B cell (primary cell): ENCODE measurements around the gene LRIT3. TPM values are rescaled to one million over a fixed set of nuclear protein-coding genes. Genes with fewer than 3 reads are reported as not detected.

Experiments used
- ATAC-seq: fragments of 200-7000 bp; cut with Tn5 transposase; one replicate; pipeline ENCODE4 v1.10.0; 2021; ENCODE audit warnings: low read depth, mild to moderate bottlenecking, moderate number of reproducible peaks, moderate library complexity
- CTCF ChIA-PET: fragments of 350-600 bp; sonication (Branson Sonifier 250); formaldehyde crosslinking; loops from one replicate; lab custom pipeline; 2021; ENCODE audit warnings: antibody characterized with exemption, inconsistent platforms; lab: Charles Lee
- POLR2A ChIA-PET: fragments of 350-600 bp; sonication (Branson Sonifier 250); formaldehyde crosslinking; loops from one replicate; lab custom pipeline; 2021; ENCODE audit warnings: antibody characterized with exemption; lab: Charles Lee
- DNase-seq: peaks from one replicate; pipeline ENCODE4 v3.0.0; 2013
- H2AFZ ChIP-seq: 2 replicates; pipeline ENCODE4 v1.6.1; 2012; ENCODE audit warnings: mild to moderate bottlenecking, low read depth, low read length; ENCODE audit not compliant: insufficient read depth, poor library complexity, severe bottlenecking
- H3K27ac ChIP-seq, 2 donors: 1 replicate in 1 of 2; 2 replicates in 1 of 2; pipeline ENCODE4 v1.5.1; 2012 to 2013; ENCODE audit warnings: low read length in 2 of 2, mild to moderate bottlenecking in 2 of 2, moderate library complexity in 1 of 2
- H3K27me3 ChIP-seq, 4 experiments: fragments of 200-600 bp in 1 of 4; sonication (generic) in 1 of 4; replicated peaks in 1 of 4; 1 replicate in 2 of 4; 2 replicates in 2 of 4; pipeline versions ENCODE4 v1.6.1 to v1.7.0; 2013 to 2016; ENCODE audit warnings: low read length in 3 of 4, mild to moderate bottlenecking in 2 of 4, mixed read lengths in 1 of 4, moderate library complexity in 1 of 4; ENCODE audit not compliant: insufficient read depth in 4 of 4, control insufficient read depth in 3 of 4; ENCODE audit errors: control extremely low read depth in 1 of 4
- H3K36me3 ChIP-seq, 2 experiments: replicated peaks in 1 of 2; 1 replicate in 1 of 2; 2 replicates in 1 of 2; pipeline versions ENCODE4 v1.6.1 to v1.7.1; 2013; ENCODE audit warnings: low read length in 1 of 2; ENCODE audit not compliant: insufficient read depth in 2 of 2, control insufficient read depth in 1 of 2; ENCODE audit errors: control extremely low read depth in 1 of 2, extremely low read depth in 1 of 2
- H3K4me1 ChIP-seq, 2 donors: fragments of 200-600 bp in 1 of 2; sonication (generic) in 1 of 2; 1 replicate in 1 of 2; 2 replicates in 1 of 2; pipeline versions ENCODE4 v1.5.1 to v1.6.1; 2013 to 2017; ENCODE audit warnings: low read length in 2 of 2; ENCODE audit not compliant: control insufficient read depth in 2 of 2, insufficient read depth in 2 of 2
- H3K4me2 ChIP-seq: replicated peaks from 2 replicates; pipeline ENCODE3; 2012; ENCODE audit warnings: mild to moderate bottlenecking, low read depth, low read length; ENCODE audit not compliant: poor library complexity, severe bottlenecking
- H3K4me3 ChIP-seq, 5 experiments: fragments of 200-600 bp in 1 of 5; sonication (generic) in 1 of 5; 1 replicate in 3 of 5; 2 replicates in 2 of 5; pipeline versions ENCODE4 v1.5.1 to v1.7.0; 2011 to 2016; ENCODE audit warnings: low read length in 4 of 5, mild to moderate bottlenecking in 4 of 5, low read depth in 2 of 5, control low read depth in 1 of 5, moderate library complexity in 1 of 5; ENCODE audit not compliant: insufficient read depth in 1 of 5; ENCODE audit errors: control extremely low read depth in 1 of 5, extremely low read depth in 1 of 5
- H3K79me2 ChIP-seq: fragments of 200-600 bp; sonication (generic); one replicate; pipeline ENCODE4 v1.6.0; 2016; ENCODE audit warnings: low read length; ENCODE audit not compliant: control insufficient read depth, insufficient read depth
- H3K9ac ChIP-seq: fragments of 200-600 bp; sonication (generic); 2 replicates; pipeline ENCODE4 v1.6.1; 2017; ENCODE audit warnings: mild to moderate bottlenecking, low read length, moderate library complexity
- H3K9me3 ChIP-seq, 3 donors: one replicate each; pipeline versions ENCODE4 v1.6.1 to v1.7.1; 2013; ENCODE audit warnings: low read length in 2 of 3; ENCODE audit not compliant: control insufficient read depth in 2 of 3, insufficient read depth in 1 of 3; ENCODE audit errors: control extremely low read depth in 1 of 3
- H4K20me1 ChIP-seq: 2 replicates; pipeline ENCODE4 v1.6.0; 2012; ENCODE audit warnings: mild to moderate bottlenecking, low read length; ENCODE audit not compliant: insufficient read depth, control insufficient read depth, poor library complexity, severe bottlenecking
- H3K27ac Mint-ChIP-seq: one replicate; pipeline ENCODE4 v1.8.0; 2021; ENCODE audit warnings: mixed read lengths
- H3K27me3 Mint-ChIP-seq: one replicate; pipeline ENCODE4 v1.8.0; 2021; ENCODE audit warnings: mixed read lengths
- H3K4me1 Mint-ChIP-seq: one replicate; pipeline ENCODE4 v1.8.0; 2021; ENCODE audit warnings: mixed read lengths
- H3K4me3 Mint-ChIP-seq: one replicate; pipeline ENCODE4 v1.8.0; 2021; ENCODE audit warnings: mixed read lengths
- H3K9me3 Mint-ChIP-seq: one replicate; pipeline ENCODE4 v1.8.0; 2022; ENCODE audit warnings: mixed read lengths; ENCODE audit not compliant: insufficient read depth
- CTCF ChIP-seq: fragments of 200-600 bp; IDR thresholded peaks from one replicate; pipeline ENCODE4 v1.8.0; 2022; ENCODE audit warnings: antibody characterized with exemption, mild to moderate bottlenecking
- EZH2 ChIP-seq: IDR thresholded peaks from 2 replicates; pipeline ENCODE4 v1.6.1; 2012; ENCODE audit warnings: borderline replicate concordance, low read depth, mild to moderate bottlenecking, moderate library complexity, low read length; ENCODE audit not compliant: insufficient read depth, poor library complexity, severe bottlenecking
- WGBS: methylation state at CpG from one replicate; pipeline ENCODE4 v1.1.5; 2013; ENCODE audit warnings: missing lambda C conversion rate; ENCODE audit not compliant: insufficient coverage; 5-methylcytosine and 5-hydroxymethylcytosine counted together
- intact Hi-C: fragments of 100-400 bp; cut with micrococcal nuclease; formaldehyde crosslinking; loops from one replicate; pipeline ENCODE4 v1.10.0; 2022
- polyA plus RNA-seq: library from polyadenylated mRNA; depleted of rRNA; stranded (reverse); fragments of >200 nt; gene quantifications from 2 replicates; pipeline ENCODE4 v1.2.3, GENCODE V29; 2012
- total RNA-seq, 2 donors: library from RNA; stranded (reverse); fragments of 120-200 nt in 1 of 2; gene quantifications; 1 replicate in 1 of 2; 2 replicates in 1 of 2; pipeline versions ENCODE4 v1.2.3 to v1.2.4, GENCODE V29; 2013 to 2022

LRIT3 gene
- total and polyA plus RNA-seq, 2 donors (not counting 1 experiment from before 2014, with no cell fraction given) = 0.21 to 0.32 TPM

- WGBS = 100% methylated on average over 1 of the region's 2 CpGs
- DNase-seq (no peak), ATAC-seq (no peak)
- Mint-ChIP-seq H3K4me1 (no peaks in the 10 kb centered on the region), H3K4me3 (no peak overlapping the region), H3K27ac (no peak overlapping the region), H3K9me3 (no peaks in the 10 kb centered on the region), H3K27me3 (no peaks in the 10 kb centered on the region)
- no peak overlapping the region for H3K4me2 ChIP-seq
- no peak overlapping the region for H2AFZ ChIP-seq
- no peaks in the 10 kb centered on the region for H3K36me3 ChIP-seq
- no peaks in the 10 kb centered on the region for H3K4me1 ChIP-seq
- H4K20me1 ChIP-seq = no peaks in the 10 kb centered on the region
- no peaks in the 10 kb centered on the region for H3K27me3 ChIP-seq
- no peak overlapping the region for H3K4me3 ChIP-seq
- ChIA-PET POLR2A (no interaction called here), CTCF (interaction anchor here (1.0 kb wide), 1 partner anchor 9 kb away, joined by 3 read pairs; no protein-coding TSS in a partner anchor)
- H3K79me2 ChIP-seq = no peaks in the 10 kb centered on the region
- H3K9me3 ChIP-seq = no peaks in the 10 kb centered on the region
- H3K9ac ChIP-seq = no peak overlapping the region
- no peak overlapping the region for H3K27ac ChIP-seq
- intact Hi-C loops = no loop called here
- TF ChIP-seq CTCF = no peak
- no peak for TF ChIP-seq EZH2
These were observed 24.2 kb downstream of the LRIT3 start for GRCh38 chr4:109872065-109872464.

- no peak for DNase-seq
- H2AFZ ChIP-seq = no peak overlapping the region
- no peak overlapping the region for H3K27ac Mint-ChIP-seq
- H3K9me3 Mint-ChIP-seq = no peaks in the 10 kb centered on the region
- no peaks in the 10 kb centered on the region for H4K20me1 ChIP-seq
- no peak overlapping the region for H3K27ac ChIP-seq
- H3K4me3 Mint-ChIP-seq = no peak overlapping the region
- WGBS = 96% methylated on average over 2 of the region's 6 CpGs
- no peaks in the 10 kb centered on the region for H3K27me3 ChIP-seq
- no peaks in the 10 kb centered on the region for H3K4me1 Mint-ChIP-seq
- no peaks in the 10 kb centered on the region for H3K9me3 ChIP-seq
- intact Hi-C loops = no loop called here
- POLR2A ChIA-PET = no interaction called here
- CTCF ChIA-PET = interaction anchor here (0.5 kb wide), 1 partner anchor 1064 kb away, joined by 4 read pairs; no protein-coding TSS in a partner anchor
- no peaks in the 10 kb centered on the region for H3K79me2 ChIP-seq
- ATAC-seq = no peak
- TF ChIP-seq EZH2 (no peak), CTCF (no peak)
- H3K36me3 ChIP-seq = no peaks in the 10 kb centered on the region
- H3K27me3 Mint-ChIP-seq = peaks cover 4% of the 10 kb centered on the region
- H3K4me3 ChIP-seq = no peak overlapping the region
- no peaks in the 10 kb centered on the region for H3K4me1 ChIP-seq
- H3K9ac ChIP-seq = no peak overlapping the region
- no peak overlapping the region for H3K4me2 ChIP-seq
These were observed 25.2 kb downstream of the LRIT3 start for GRCh38 chr4:109872950-109873656.
